ENCODE measurements around the gene TMEM43. TPM values are rescaled to one million over a fixed set of nuclear protein-coding genes. Genes with fewer than 3 reads are reported as not detected.

The TMEM43 gene
- total RNA-seq, 1 experiment from 2014 or later: 32.4 TPM

DNA sequence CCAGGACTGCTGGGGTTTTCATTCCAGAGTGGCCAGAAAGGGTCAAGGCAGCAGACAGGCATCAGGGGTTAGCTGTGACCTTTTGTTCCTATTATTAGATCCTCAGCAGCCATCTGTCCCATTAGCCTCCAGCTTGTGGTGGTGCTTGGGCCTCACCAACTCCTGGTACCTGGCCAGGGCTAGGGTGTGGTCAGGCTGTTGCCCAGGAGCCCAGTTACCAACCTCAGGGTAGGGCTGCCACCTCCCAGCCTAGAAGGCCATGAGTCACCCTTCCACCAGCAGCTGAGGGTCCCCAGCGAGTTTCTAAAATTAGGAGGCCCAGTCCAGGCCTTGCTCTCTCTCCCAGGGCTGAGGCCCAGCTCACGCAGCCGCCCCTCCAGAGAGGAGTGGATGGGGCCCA is 12.2 kb downstream of the TMEM43 start:
- TF ChIP-seq SP1 (IDR thresholded peaks at IDR 0.05; ENCODE audit: low read depth) (0 out of 2 replicates have a peak, but pooled peaks have one; percentile 15), CEBPB (IDR thresholded peaks at IDR 0.05; ENCODE audit: low read depth) (no peak), FOSL1 (IDR thresholded peaks at IDR 0.05; ENCODE audit: low read depth) (peak; percentile 20; the same call in 1 of the 2 replicates)
- H3K4me1 ChIP-seq (ENCODE audit: control insufficient read depth in 1 of 2, insufficient read depth in 2 of 2, low read length in 2 of 2): peaks cover 6 to 14% of the 10 kb centered on the region in 2 experiments; a peak in 3 of 4 replicates
- DNase-seq (ENCODE audit: low read depth, low spot score): no peak
- H3K9me2 ChIP-seq (ENCODE audit: insufficient read depth): no peaks in the 10 kb centered on the region
- no TSS peak for BruUV-seq (replicated peaks)
- H3K4me2 ChIP-seq (ENCODE audit: low read length): peak overlapping the region; percentile 42; the same call in 1 of the 2 replicates
- ATAC-seq: peak; percentile 43; the same call in 1 of the 2 replicates
- ChIA-PET RAD21 (ENCODE audit: low non-redundant PET in 1 of 2, low total read pairs in 2 of 2, uncharacterized antibody in 2 of 2, unreplicated experiment in 2 of 2) (no interaction called here), POLR2A (interaction anchor here (0.8 kb wide), 1 partner anchor 12 kb away, joined by 4 read pairs; the partner anchor contains the start of genes CHCHD4 and TMEM43), CTCF (no interaction called here)
- H3K27me3 ChIP-seq (ENCODE audit: insufficient read depth, low read length): no peaks in the 10 kb centered on the region
- H2AFZ ChIP-seq (ENCODE audit: low read depth, low read length, poor library complexity, severe bottlenecking): no peak overlapping the region
- no peaks in the 10 kb centered on the region for H4K20me1 ChIP-seq (ENCODE audit: insufficient read depth)
- H3K36me3 ChIP-seq (ENCODE audit: control insufficient read depth in 1 of 2, insufficient read depth in 2 of 2, low read length in 2 of 2): peaks cover 12 to 34% of the 10 kb centered on the region in 2 experiments; a peak in 3 of 4 replicates
- H3K9me3 ChIP-seq (ENCODE audit: control insufficient read depth in 1 of 2, insufficient read depth in 1 of 2, low read depth in 1 of 2, low read length in 2 of 2): no peaks in the 10 kb centered on the region
- H3K9ac ChIP-seq (ENCODE audit: low read length): no peak overlapping the region
- intact Hi-C loops (cut with micrococcal nuclease): no loop called here
- H3K4me3 ChIP-seq (replicated peaks in 1 of 2; ENCODE audit: low read depth in 1 of 2, low read length in 2 of 2): no peak overlapping the region
- H3K27ac ChIP-seq (ENCODE audit: low read depth, low read length): no peak overlapping the region; the same call in 1 of the 2 replicates
- no peaks in the 10 kb centered on the region for H3K79me2 ChIP-seq (ENCODE audit: insufficient read depth, low read length)

DNA sequence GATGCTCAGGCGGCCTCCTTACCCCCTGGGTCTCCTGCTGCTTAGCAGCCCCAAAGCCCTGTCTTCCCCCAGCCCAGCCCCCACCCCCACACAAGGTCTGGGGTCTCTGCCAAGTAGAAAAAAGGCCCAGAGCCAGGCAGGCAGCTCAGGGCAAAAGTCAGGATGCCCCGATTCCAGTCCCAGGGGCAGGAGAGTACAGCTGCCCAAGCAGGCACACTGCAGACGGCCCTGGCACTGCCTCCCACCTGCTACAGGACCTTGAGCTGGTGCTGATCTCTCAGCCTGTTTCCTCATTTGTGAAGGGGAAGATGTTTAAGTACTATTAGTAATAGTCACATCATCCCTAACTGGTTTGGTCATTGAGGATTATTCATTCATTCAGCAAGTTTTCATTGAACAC is 12.6 kb downstream of the TMEM43 start:
- Histone ChIP-seq H3K27ac (ENCODE audit: low read depth, low read length) (no peak overlapping the region; the same call in 1 of the 2 replicates), H3K9me3 (ENCODE audit: control insufficient read depth in 1 of 2, insufficient read depth in 1 of 2, low read depth in 1 of 2, low read length in 2 of 2) (no peaks in the 10 kb centered on the region), H3K9me2 (ENCODE audit: insufficient read depth) (no peaks in the 10 kb centered on the region), H3K4me1 (ENCODE audit: control insufficient read depth in 1 of 2, insufficient read depth in 2 of 2, low read length in 2 of 2) (peaks cover 6 to 14% of the 10 kb centered on the region in 2 experiments; a peak in 3 of 4 replicates), H3K27me3 (ENCODE audit: insufficient read depth, low read length) (no peaks in the 10 kb centered on the region), H3K36me3 (ENCODE audit: control insufficient read depth in 1 of 2, insufficient read depth in 2 of 2, low read length in 2 of 2) (peaks cover 11 to 34% of the 10 kb centered on the region in 2 experiments; a peak in 3 of 4 replicates), H3K4me2 (ENCODE audit: low read length) (no peak overlapping the region), H3K9ac (ENCODE audit: low read length) (no peak overlapping the region), H4K20me1 (ENCODE audit: insufficient read depth) (no peaks in the 10 kb centered on the region), H3K4me3 (replicated peaks in 1 of 2; ENCODE audit: low read depth in 1 of 2, low read length in 2 of 2) (no peak overlapping the region), H2AFZ (ENCODE audit: low read depth, low read length, poor library complexity, severe bottlenecking) (no peak overlapping the region), H3K79me2 (ENCODE audit: insufficient read depth, low read length) (no peaks in the 10 kb centered on the region)
- POLR2A ChIA-PET: interaction anchor here (1.1 kb wide), 1 partner anchor 12 kb away, joined by 3 read pairs; the partner anchor contains the start of genes CHCHD4 and TMEM43
- TF ChIP-seq, protein P1, sequence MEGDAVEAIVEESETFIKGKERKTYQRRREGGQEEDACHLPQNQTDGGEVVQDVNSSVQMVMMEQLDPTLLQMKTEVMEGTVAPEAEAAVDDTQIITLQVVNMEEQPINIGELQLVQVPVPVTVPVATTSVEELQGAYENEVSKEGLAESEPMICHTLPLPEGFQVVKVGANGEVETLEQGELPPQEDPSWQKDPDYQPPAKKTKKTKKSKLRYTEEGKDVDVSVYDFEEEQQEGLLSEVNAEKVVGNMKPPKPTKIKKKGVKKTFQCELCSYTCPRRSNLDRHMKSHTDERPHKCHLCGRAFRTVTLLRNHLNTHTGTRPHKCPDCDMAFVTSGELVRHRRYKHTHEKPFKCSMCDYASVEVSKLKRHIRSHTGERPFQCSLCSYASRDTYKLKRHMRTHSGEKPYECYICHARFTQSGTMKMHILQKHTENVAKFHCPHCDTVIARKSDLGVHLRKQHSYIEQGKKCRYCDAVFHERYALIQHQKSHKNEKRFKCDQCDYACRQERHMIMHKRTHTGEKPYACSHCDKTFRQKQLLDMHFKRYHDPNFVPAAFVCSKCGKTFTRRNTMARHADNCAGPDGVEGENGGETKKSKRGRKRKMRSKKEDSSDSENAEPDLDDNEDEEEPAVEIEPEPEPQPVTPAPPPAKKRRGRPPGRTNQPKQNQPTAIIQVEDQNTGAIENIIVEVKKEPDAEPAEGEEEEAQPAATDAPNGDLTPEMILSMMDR (IDR thresholded peaks at IDR 0.05 in 2 of 3, conservative IDR thresholded peaks at IDR 0.05 in 1 of 3; ENCODE audit: borderline replicate concordance in 1 of 3, insufficient read depth in 1 of 3, low read depth in 2 of 3, low read length in 2 of 3): no peak
- no peak for TF ChIP-seq EGR1 (IDR thresholded peaks at IDR 0.05; ENCODE audit: low read depth)
- no peak for TF ChIP-seq SP1 (IDR thresholded peaks at IDR 0.05; ENCODE audit: low read depth)
- ATAC-seq: no peak
- RAD21 ChIA-PET (ENCODE audit: low non-redundant PET in 1 of 2, low total read pairs in 2 of 2, uncharacterized antibody in 2 of 2, unreplicated experiment in 2 of 2): no interaction called here
- BruUV-seq (replicated peaks): no TSS peak
- CTCF ChIA-PET: no interaction called here
- no peak for DNase-seq (ENCODE audit: low read depth, low spot score)
- intact Hi-C loops (cut with micrococcal nuclease): no loop called here
